Ureter (tissue), 1 donor: Measurements from ENCODE around the gene DKC1. TPM values are rescaled to one million over a fixed set of nuclear protein-coding genes. Genes with fewer than 3 reads are reported as not detected.

ENCODE experiments used
- DNase-seq: peaks from one replicate; pipeline ENCODE4 v3.0.0-alpha.2; 2020; ENCODE audit warnings: low spot score
- total RNA-seq: library from RNA; stranded (reverse); gene quantifications from one replicate; pipeline ENCODE4 v1.2.4, GENCODE V29; 2023
- donor health status: DM: yes; HTN: yes; CAD: no.

The DKC1 gene
- total RNA-seq, 1 donor from 2014 or later: 73.8 TPM

GRCh38 chrX:154737136-154737535 lies 25.5 kb upstream of the DKC1 start:
- no peak for DNase-seq

- DNase-seq: no peak
Measured at GRCh38 chrX:154738011-154738738, 24.5 kb upstream of the DKC1 start.

- no peak for DNase-seq
Measured at GRCh38 chrX:154739952-154740465, 22.7 kb upstream of the DKC1 start.

- no peak for DNase-seq
Measured at GRCh38 chrX:154742613-154743012, 20.1 kb upstream of the DKC1 start.

GRCh38 chrX:154748712-154749339 lies 13.8 kb upstream of the DKC1 start:
- DNase-seq: peak; percentile 47

- no peak for DNase-seq
Measured at GRCh38 chrX:154749856-154750255, 12.8 kb upstream of the DKC1 start.

GRCh38 chrX:154750301-154751202 lies 12.1 kb upstream of the DKC1 start, which contains the start of gene GAB3:
GAB3 (minus strand) TSS chrX:154751077; CDS start chrX:154751025, 52 bp downstream.
- no peak for DNase-seq

- no peak for DNase-seq
Measured at GRCh38 chrX:154751203-154751668, 11.4 kb upstream of the DKC1 start.

- DNase-seq: no peak
Measured at GRCh38 chrX:154751669-154752271, 10.9 kb upstream of the DKC1 start.

GRCh38 chrX:154758696-154759095 lies 4.0 kb upstream of the DKC1 start:
- no peak for DNase-seq

GRCh38 chrX:154761977-154762536 lies 607 bp upstream of the DKC1 start:
- no peak for DNase-seq

GRCh38 chrX:154774622-154775021 lies 12.0 kb downstream of the DKC1 start:
- no peak for DNase-seq

GRCh38 chrX:154775419-154776349 lies 13.0 kb downstream of the DKC1 start:
- DNase-seq: no peak

- DNase-seq: no peak
Measured at GRCh38 chrX:154776753-154777152, 14.1 kb downstream of the DKC1 start.

GRCh38 chrX:154779261-154779660 lies 16.6 kb downstream of the DKC1 start:
- DNase-seq: no peak

GRCh38 chrX:154780968-154781367 lies 18.3 kb downstream of the DKC1 start:
- DNase-seq: no peak

GRCh38 chrX:154784149-154784995 lies 21.7 kb downstream of the DKC1 start:
- no peak for DNase-seq

GRCh38 chrX:154785716-154786115 lies 23.1 kb downstream of the DKC1 start:
- no peak for DNase-seq

GRCh38 chrX:154791467-154791866 lies 28.8 kb downstream of the DKC1 start:
- no peak for DNase-seq
